Activated T-helper 17 cell treated with anti-CD3 and anti-CD28 coated beads, Interleukin-2, amount 50 U/mL, for 72 hours (primary cell): ENCODE measurements around the gene COL20A1. TPM values are rescaled to one million over a fixed set of nuclear protein-coding genes. Genes with fewer than 3 reads are reported as not detected.
"Not testable (repeated sequence)": the region's sequence is repeated elsewhere in the genome, so short reads cannot be mapped to it uniquely, and the experiment has no call there.

Source experiments
- ATAC-seq: fragments of 150-1000 bp; cut with Tn5 transposase; replicated peaks from 2 replicates; pipeline ENCODE4 v1.10.0; 2021; ENCODE audit warnings: mild to moderate bottlenecking, moderate library complexity
- H3K27ac Mint-ChIP-seq: one replicate; pipeline ENCODE4 v1.8.0; 2022; ENCODE audit warnings: mixed read lengths
- H3K27me3 Mint-ChIP-seq: one replicate; pipeline ENCODE4 v1.8.0; 2022; ENCODE audit warnings: mixed read lengths
- H3K36me3 Mint-ChIP-seq: one replicate; pipeline ENCODE4 v1.8.0; 2022; ENCODE audit warnings: low read depth, mild to moderate bottlenecking, mixed read lengths
- H3K4me1 Mint-ChIP-seq: one replicate; pipeline ENCODE4 v1.8.0; 2022; ENCODE audit warnings: mixed read lengths
- H3K4me3 Mint-ChIP-seq: one replicate; pipeline ENCODE4 v1.8.0; 2022; ENCODE audit warnings: mild to moderate bottlenecking, mixed read lengths
- H3K9me3 Mint-ChIP-seq: one replicate; pipeline ENCODE4 v1.8.0; 2022; ENCODE audit warnings: mixed read lengths
- total RNA-seq, 2 donors: library from RNA; stranded (reverse); gene quantifications; one replicate each; pipeline ENCODE4 v1.2.3, GENCODE V29; 2022

Gene COL20A1
- total RNA-seq, 2 donors from 2014 or later: 0.16 to 0.17 TPM

DNA sequence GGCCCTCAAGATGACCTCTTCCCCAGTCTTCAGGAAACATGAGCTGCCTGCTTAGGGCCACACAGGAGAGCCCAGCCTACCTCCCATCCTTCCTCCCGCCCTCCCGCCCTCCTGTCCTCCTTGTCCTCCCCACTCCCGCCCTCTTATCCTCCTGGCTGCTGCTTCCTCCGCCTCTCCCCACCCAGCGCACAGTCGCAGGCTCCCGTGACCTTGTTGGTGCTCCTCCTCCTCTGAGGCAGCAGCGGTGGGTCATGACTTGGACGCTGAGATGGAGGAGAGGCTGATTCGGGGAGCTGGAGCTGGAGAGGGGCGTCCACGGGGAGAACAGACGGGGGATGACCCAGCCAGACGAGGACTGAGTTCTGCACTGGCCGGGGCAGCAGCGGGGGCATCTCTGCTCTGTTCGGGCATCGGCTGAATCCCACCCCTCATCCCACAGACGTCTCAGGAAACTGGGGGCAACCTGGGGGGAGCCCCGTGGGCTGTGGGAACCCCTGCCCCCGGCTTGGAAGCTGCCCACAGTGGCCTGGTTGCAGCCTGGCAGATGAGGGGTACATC, 35.8 kb downstream of the COL20A1 start:
- no peaks in the 10 kb centered on the region for H3K4me1 Mint-ChIP-seq
- no peak overlapping the region for H3K4me3 Mint-ChIP-seq
- no peak overlapping the region for H3K27ac Mint-ChIP-seq
- H3K36me3 Mint-ChIP-seq: no peaks in the 10 kb centered on the region
- H3K27me3 Mint-ChIP-seq: peaks cover 4% of the 10 kb centered on the region
- ATAC-seq: no peak
- peaks cover 7% of the 10 kb centered on the region for H3K9me3 Mint-ChIP-seq

DNA sequence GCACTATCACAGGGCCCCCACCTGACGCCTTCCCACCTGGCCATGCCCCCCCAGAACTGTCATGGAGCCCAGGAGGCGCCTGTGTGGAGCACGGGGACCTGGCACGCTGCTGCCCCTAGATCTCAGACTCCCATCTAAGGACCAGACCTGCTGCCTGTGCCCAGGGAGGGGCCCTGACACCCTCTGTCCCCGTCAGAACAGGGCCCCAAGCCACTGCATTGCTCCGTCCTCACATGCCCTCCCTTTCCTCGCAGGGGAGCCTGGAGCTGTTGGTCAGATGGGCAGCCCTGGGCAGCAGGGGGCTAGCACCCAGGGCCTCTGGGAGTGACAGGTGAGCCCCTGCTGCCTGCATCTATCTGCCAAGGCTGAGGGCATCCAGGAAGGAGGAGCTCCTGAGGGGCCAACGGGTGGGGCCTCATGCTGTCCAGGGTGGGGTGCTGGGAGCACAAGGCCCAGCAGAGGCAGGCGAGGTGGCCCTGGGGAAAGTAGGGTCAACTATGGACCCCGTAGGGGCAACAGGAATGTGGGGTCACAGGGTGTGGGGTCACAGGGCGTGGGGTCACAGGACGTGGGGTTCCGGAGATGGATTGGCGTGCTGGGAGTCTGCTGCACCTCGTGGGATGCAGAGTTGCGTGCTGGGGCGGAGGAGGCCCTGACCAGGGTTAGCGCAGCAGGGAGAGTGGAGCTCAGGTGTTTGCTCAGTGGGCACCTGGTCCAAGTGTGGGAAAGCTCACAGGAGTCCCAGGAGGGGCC, 36.5 kb downstream of the COL20A1 start:
- Mint-ChIP-seq H3K4me1 (no peaks in the 10 kb centered on the region), H3K9me3 (peaks cover 7% of the 10 kb centered on the region), H3K36me3 (no peaks in the 10 kb centered on the region), H3K27ac (no peak overlapping the region), H3K4me3 (no peak overlapping the region), H3K27me3 (peaks cover 8% of the 10 kb centered on the region)
- ATAC-seq: no peak

GRCh38 chr20:63330084-63330760, 37.2 kb downstream of the COL20A1 start:
- no peaks in the 10 kb centered on the region for H3K36me3 Mint-ChIP-seq

DNA sequence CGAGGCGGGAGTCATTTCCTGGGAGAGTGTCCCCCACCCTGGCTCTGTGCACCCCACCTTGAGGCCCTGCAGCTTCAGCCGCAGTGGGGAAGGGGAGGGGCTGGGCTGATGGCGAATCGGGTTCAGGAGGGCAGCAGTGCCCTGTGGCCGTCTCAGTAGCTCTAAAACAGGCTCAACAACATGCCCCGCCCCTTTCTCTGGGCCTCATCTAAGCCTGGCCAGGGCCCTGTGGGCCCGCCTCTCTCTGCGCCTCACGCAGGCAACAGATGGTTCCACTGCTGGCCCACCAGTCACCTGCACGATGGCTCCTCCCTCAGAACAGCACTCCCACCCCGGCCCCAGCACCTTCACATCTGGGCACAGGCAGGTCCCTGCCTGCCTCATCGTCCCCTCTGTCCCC, 38.0 kb downstream of the COL20A1 start:
- ATAC-seq: no peak
- Mint-ChIP-seq H3K4me3 (no peak overlapping the region), H3K27me3 (peaks cover 14% of the 10 kb centered on the region), H3K27ac (no peak overlapping the region), H3K9me3 (peaks cover 7% of the 10 kb centered on the region), H3K36me3 (no peaks in the 10 kb centered on the region), H3K4me1 (no peaks in the 10 kb centered on the region)

More at GRCh38 chr20:63330084-63330760, 37.2 kb downstream of the COL20A1 start:
- peaks cover 7% of the 10 kb centered on the region for H3K9me3 Mint-ChIP-seq
- no peak overlapping the region for H3K4me3 Mint-ChIP-seq
- no peaks in the 10 kb centered on the region for H3K4me1 Mint-ChIP-seq
- no peak for ATAC-seq
- H3K27me3 Mint-ChIP-seq: peaks cover 8% of the 10 kb centered on the region
- no peak overlapping the region for H3K27ac Mint-ChIP-seq

DNA sequence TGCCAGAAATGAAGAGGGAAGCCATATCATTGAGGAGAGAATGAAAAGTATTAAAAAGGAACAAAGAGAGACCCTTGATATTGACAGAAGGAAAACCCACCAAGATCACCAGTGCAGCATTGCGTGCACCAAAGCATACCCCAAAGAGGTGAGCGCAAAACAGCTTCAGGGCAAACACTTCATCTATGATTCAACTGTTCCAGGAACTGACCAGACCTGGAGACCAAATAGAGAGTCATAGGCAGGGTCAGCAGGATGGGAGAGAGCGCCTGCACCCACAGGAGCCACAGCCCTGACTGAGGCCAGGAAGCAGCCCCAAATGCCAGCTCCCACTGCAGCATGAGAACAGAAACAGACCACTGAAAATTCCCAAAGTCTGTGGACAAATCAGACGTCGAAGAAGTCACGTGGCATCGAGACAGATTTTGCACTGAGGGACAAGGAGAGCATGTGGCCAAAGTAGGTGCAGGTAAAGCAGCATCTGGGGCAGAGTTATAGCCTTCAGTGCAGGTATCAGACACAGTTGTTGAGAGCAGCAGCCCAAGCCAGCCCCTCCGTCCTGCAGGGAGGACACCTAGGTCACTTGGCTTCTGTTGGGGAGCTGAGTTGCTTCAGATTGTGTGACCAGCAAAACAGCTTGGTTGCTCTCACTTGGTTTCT, 38.9 kb downstream of the COL20A1 start:
- Mint-ChIP-seq H3K36me3 (no peaks in the 10 kb centered on the region), H3K4me3 (no peak overlapping the region), H3K4me1 (no peaks in the 10 kb centered on the region), H3K9me3 (peaks cover 7% of the 10 kb centered on the region), H3K27me3 (peaks cover 18% of the 10 kb centered on the region), H3K27ac (no peak overlapping the region)
- no peak for ATAC-seq

DNA sequence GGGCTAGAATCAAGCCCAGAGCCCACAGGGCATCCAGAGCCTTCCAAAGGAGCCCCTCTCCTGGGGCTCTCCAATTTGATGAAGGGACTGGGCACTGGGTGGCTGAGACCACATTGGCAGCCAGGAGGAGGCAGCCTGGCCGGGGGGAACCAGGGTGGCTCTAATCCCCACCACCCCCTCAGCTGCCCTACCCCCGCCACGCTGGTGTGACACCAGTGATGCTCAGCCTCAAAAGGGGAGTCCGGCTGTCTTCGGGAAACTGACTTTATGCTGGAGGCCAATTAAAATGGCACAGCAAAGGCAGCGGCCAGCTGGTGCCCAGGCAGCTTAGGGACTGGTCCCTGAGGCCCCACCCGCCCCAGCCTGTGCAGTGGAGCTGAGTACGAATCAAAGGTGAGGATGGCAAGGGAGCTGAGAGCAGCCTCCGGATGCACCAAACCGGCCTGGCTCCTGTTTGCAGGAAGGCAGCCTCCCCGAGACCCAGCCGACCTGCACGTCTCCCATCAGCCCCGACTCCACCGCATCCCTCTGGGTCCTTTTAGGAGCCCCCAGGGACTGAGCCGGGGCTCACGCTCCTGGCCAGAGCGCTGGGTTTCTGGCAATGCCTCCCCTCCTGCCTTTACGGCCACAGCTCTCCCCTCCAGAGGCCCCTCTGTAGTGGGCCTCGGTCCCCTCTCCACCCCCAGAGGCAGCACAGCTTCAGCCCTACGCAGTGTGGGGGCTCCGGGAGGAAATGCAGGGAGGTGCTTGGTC, 39.7 kb downstream of the COL20A1 start:
- peaks cover 23% of the 10 kb centered on the region for H3K27me3 Mint-ChIP-seq
- no peak for ATAC-seq
- H3K4me1 Mint-ChIP-seq: no peaks in the 10 kb centered on the region
- H3K9me3 Mint-ChIP-seq: peaks cover 7% of the 10 kb centered on the region
- H3K4me3 Mint-ChIP-seq: no peak overlapping the region
- H3K27ac Mint-ChIP-seq: no peak overlapping the region
- H3K36me3 Mint-ChIP-seq: no peaks in the 10 kb centered on the region

GRCh38 chr20:63333241-63333836, 40.4 kb downstream of the COL20A1 start:
- no peak for ATAC-seq
- peaks cover 23% of the 10 kb centered on the region for H3K27me3 Mint-ChIP-seq
- H3K4me1 Mint-ChIP-seq: no peaks in the 10 kb centered on the region
- no peak overlapping the region for H3K27ac Mint-ChIP-seq
- no peak overlapping the region for H3K4me3 Mint-ChIP-seq
- H3K36me3 Mint-ChIP-seq: no peaks in the 10 kb centered on the region
- peaks cover 7% of the 10 kb centered on the region for H3K9me3 Mint-ChIP-seq

- H3K9me3 Mint-ChIP-seq: peaks cover 7% of the 10 kb centered on the region
- peaks cover 23% of the 10 kb centered on the region for H3K27me3 Mint-ChIP-seq
- no peak overlapping the region for H3K27ac Mint-ChIP-seq
- no peaks in the 10 kb centered on the region for H3K4me1 Mint-ChIP-seq
- no peaks in the 10 kb centered on the region for H3K36me3 Mint-ChIP-seq
- no peak overlapping the region for H3K4me3 Mint-ChIP-seq
- ATAC-seq: no peak
Measured at GRCh38 chr20:63334356-63334755, 41.4 kb downstream of the COL20A1 start.

GRCh38 chr20:63335060-63335459, 42.1 kb downstream of the COL20A1 start:
- H3K27ac Mint-ChIP-seq, H3K4me1 Mint-ChIP-seq, H3K4me3 Mint-ChIP-seq, ATAC-seq, H3K36me3 Mint-ChIP-seq: not testable (repeated sequence)
- H3K27me3 Mint-ChIP-seq: peaks cover 23% of the 10 kb centered on the region
- H3K9me3 Mint-ChIP-seq: peaks cover 11% of the 10 kb centered on the region

GRCh38 chr20:63335711-63336110, 42.7 kb downstream of the COL20A1 start:
- no peak for ATAC-seq
- Mint-ChIP-seq H3K4me1 (no peaks in the 10 kb centered on the region), H3K27ac (no peak overlapping the region), H3K4me3 (no peak overlapping the region), H3K36me3 (no peaks in the 10 kb centered on the region), H3K27me3 (peaks cover 26% of the 10 kb centered on the region), H3K9me3 (peaks cover 11% of the 10 kb centered on the region)

DNA sequence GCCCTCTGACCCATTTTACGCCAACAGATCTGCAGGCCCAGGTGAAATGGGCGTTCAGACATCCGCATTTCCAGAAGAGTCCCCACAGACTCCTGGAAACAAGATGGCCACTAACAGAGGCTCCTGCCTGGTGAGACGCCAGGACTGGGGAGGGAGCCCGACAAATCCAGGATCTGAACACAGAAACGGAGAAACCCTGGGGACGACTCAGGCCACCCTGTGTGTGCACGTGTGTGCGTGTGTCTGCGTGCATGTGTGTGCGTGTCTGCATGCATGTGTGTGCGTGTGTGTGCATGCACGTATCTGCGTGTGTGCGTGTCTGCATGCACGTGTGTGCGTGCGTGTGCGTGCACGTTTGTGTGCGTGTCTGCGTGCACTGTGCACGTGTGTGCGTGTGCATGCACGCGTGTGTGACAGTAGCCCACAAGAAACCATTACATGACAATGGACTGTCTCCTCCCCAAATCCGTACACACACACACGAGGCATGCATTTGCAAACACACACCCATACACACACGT, 43.3 kb downstream of the COL20A1 start:
- no peaks in the 10 kb centered on the region for H3K36me3 Mint-ChIP-seq
- peaks cover 27% of the 10 kb centered on the region for H3K27me3 Mint-ChIP-seq
- no peak overlapping the region for H3K4me3 Mint-ChIP-seq
- ATAC-seq: no peak
- H3K27ac Mint-ChIP-seq: no peak overlapping the region
- peaks cover 11% of the 10 kb centered on the region for H3K9me3 Mint-ChIP-seq
- no peaks in the 10 kb centered on the region for H3K4me1 Mint-ChIP-seq

DNA sequence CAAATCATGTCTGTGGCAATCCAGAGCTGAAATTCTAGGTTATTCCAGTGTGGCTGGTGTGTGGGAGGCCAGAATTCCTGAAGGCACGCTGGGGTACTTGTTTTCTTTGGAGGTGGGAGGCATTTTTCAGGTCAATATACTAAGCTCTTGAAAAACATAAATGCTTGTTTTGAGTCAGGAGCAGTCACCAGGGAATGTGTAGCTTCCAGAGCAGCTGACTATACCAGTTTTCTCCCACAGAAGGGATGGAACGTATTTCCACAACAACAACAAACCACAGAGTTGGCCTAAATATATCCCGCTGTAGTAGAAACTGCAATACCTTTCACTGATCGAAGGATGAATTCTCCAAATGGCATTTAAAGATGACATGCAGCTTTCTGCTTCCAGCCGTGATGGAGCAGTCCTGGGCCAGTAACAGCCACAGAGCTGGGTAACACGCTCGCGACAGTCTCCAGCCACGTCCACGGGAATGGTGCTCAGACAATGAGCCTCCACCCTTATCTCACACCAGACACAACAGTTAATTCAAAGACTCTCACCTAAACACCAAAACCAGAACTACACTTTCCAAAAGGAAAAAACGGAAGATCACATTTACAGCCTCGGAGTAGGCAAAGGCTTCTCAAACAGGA, 44.9 kb downstream of the COL20A1 start:
- no peaks in the 10 kb centered on the region for H3K4me1 Mint-ChIP-seq
- H3K27ac Mint-ChIP-seq: no peak overlapping the region
- H3K4me3 Mint-ChIP-seq: no peak overlapping the region
- no peak for ATAC-seq
- no peaks in the 10 kb centered on the region for H3K36me3 Mint-ChIP-seq
- peaks cover 4% of the 10 kb centered on the region for H3K9me3 Mint-ChIP-seq
- peaks cover 25% of the 10 kb centered on the region for H3K27me3 Mint-ChIP-seq
